Neural crest cell (in vitro differentiated cells): ENCODE results near the gene RGPD4. TPM values are rescaled to one million over a fixed set of nuclear protein-coding genes. Genes with fewer than 3 reads are reported as not detected.
A peak's percentile ranks its signal among the peaks of the same experiment; 100 is the strongest.

Source experiments
- DNase-seq: peaks from one replicate; pipeline ENCODE4 v3.0.0; 2021; ENCODE audit warnings: low read depth, mixed read lengths, low spot score
- H3K27ac Mint-ChIP-seq: one replicate; pipeline ENCODE4 v1.8.0; 2021; ENCODE audit warnings: mild to moderate bottlenecking, mixed read lengths; ENCODE audit not compliant: unreplicated experiment
- H3K27me3 Mint-ChIP-seq: 2 replicates; pipeline ENCODE4 v1.8.0; 2021; ENCODE audit warnings: low read depth, mild to moderate bottlenecking, mixed read lengths
- H3K36me3 Mint-ChIP-seq: 2 replicates; pipeline ENCODE4 v1.8.0; 2021; ENCODE audit warnings: low read depth, mild to moderate bottlenecking, mixed read lengths
- H3K4me1 Mint-ChIP-seq: 2 replicates; pipeline ENCODE4 v1.8.0; 2021; ENCODE audit warnings: mixed read lengths
- H3K4me3 Mint-ChIP-seq: one replicate; pipeline ENCODE4 v1.8.0; 2021; ENCODE audit warnings: mild to moderate bottlenecking, mixed read lengths
- H3K9me3 Mint-ChIP-seq: 2 replicates; pipeline ENCODE4 v1.8.0; 2021; ENCODE audit warnings: mixed read lengths
- CTCF ChIP-seq: fragments of 200-600 bp; sonication (generic); conservative IDR thresholded peaks from 2 replicates; pipeline ENCODE4 v1.5.0; 2021; ENCODE audit warnings: antibody characterized with exemption, mild to moderate bottlenecking
- total RNA-seq: library from RNA; stranded (reverse); gene quantifications from 2 replicates; pipeline ENCODE4 v1.2.1, GENCODE V29; 2021

The RGPD4 gene
- total RNA-seq, 1 donor from 2014 or later: 0.05 TPM

DNA sequence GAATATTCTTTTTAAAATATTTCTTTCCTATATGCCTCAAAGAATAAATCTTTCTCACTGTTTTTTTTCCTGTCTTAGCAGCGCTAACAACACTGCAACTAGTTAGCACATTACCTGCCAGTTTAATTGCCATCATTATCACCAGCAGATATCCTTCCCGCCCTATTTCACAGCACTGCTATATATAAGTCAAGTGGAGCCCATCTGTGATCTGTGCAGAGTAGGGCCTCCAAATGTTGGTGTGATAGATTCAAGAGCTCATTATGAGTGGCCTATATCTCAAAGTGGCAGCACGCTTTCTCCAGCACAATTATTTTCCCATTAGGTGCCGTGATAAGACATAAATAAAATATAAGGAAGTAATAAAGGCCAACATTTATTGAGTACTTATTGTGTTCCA, 19.8 kb upstream of the RGPD4 start:
- no peak for TF ChIP-seq CTCF
- H3K27ac Mint-ChIP-seq: no peak overlapping the region
- H3K27me3 Mint-ChIP-seq: no peaks in the 10 kb centered on the region
- H3K4me3 Mint-ChIP-seq: no peak overlapping the region
- H3K4me1 Mint-ChIP-seq: peaks cover 7% of the 10 kb centered on the region
- H3K36me3 Mint-ChIP-seq: no peaks in the 10 kb centered on the region
- DNase-seq: no peak
- H3K9me3 Mint-ChIP-seq: no peaks in the 10 kb centered on the region

GRCh38 chr2:107807988-107808387, 18.7 kb upstream of the RGPD4 start:
- Mint-ChIP-seq H3K27me3 (no peaks in the 10 kb centered on the region), H3K9me3 (no peaks in the 10 kb centered on the region), H3K36me3 (no peaks in the 10 kb centered on the region), H3K4me3 (no peak overlapping the region), H3K27ac (peak overlapping the region; percentile 86), H3K4me1 (peaks cover 6% of the 10 kb centered on the region)
- DNase-seq: no peak
- TF ChIP-seq CTCF: no peak

GRCh38 chr2:107808959-107809358, 17.7 kb upstream of the RGPD4 start:
- H3K27me3 Mint-ChIP-seq: no peaks in the 10 kb centered on the region
- no peak for TF ChIP-seq CTCF
- H3K4me1 Mint-ChIP-seq: no peaks in the 10 kb centered on the region
- peak overlapping the region; percentile 14 for H3K27ac Mint-ChIP-seq
- no peak overlapping the region for H3K4me3 Mint-ChIP-seq
- no peak for DNase-seq
- no peaks in the 10 kb centered on the region for H3K9me3 Mint-ChIP-seq
- H3K36me3 Mint-ChIP-seq: no peaks in the 10 kb centered on the region

DNA sequence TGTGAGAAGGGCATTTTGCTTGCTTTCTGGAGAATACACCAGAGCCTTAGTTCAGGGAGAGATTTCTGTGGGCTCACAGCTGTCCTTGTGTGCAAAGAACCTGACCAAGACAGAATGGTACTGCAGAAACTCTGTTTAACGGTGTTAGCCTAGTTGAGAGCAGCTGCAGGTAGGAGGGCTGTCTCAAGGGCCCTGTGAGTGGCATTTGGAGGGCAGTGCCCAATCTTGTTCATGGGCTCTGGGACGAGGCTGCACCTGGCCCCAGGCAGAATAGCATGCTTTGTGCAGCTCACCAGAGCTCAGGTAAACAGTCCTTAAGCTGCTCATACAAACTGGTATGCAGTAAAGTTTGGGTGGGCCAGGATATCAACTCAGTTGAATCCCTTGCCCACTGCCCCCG, 16.9 kb upstream of the RGPD4 start:
- no peaks in the 10 kb centered on the region for H3K9me3 Mint-ChIP-seq
- TF ChIP-seq CTCF: no peak
- no peaks in the 10 kb centered on the region for H3K36me3 Mint-ChIP-seq
- H3K4me3 Mint-ChIP-seq: no peak overlapping the region
- H3K27me3 Mint-ChIP-seq: no peaks in the 10 kb centered on the region
- no peak for DNase-seq
- no peak overlapping the region for H3K27ac Mint-ChIP-seq
- no peaks in the 10 kb centered on the region for H3K4me1 Mint-ChIP-seq

DNA sequence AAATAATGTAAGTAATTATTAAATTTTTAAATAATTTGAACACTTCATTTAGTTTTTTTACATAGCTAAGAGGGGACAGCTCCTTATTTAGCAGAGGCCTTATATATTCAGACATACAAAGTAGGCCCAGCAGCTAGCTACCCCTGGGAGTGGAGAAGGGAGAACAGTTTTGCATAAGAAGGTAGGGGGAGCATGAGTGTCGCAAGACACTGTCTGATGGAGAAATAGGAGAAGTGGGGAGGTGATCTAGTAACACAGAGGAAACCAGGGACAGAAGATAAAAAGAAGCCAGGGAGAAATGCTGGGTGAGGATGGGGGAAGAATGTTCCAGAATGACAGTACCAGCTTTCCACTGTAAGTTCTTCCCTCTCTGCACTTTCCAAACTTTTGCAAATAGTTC, 16.0 kb upstream of the RGPD4 start:
- H3K9me3 Mint-ChIP-seq: no peaks in the 10 kb centered on the region
- H3K36me3 Mint-ChIP-seq: no peaks in the 10 kb centered on the region
- H3K27ac Mint-ChIP-seq: no peak overlapping the region
- no peaks in the 10 kb centered on the region for H3K4me1 Mint-ChIP-seq
- H3K4me3 Mint-ChIP-seq: no peak overlapping the region
- no peaks in the 10 kb centered on the region for H3K27me3 Mint-ChIP-seq
- no peak for TF ChIP-seq CTCF
- no peak for DNase-seq

- H3K36me3 Mint-ChIP-seq: no peaks in the 10 kb centered on the region
- no peaks in the 10 kb centered on the region for H3K4me1 Mint-ChIP-seq
- DNase-seq: no peak
- H3K27me3 Mint-ChIP-seq: no peaks in the 10 kb centered on the region
- no peak overlapping the region for H3K27ac Mint-ChIP-seq
- no peak for TF ChIP-seq CTCF
- H3K4me3 Mint-ChIP-seq: no peak overlapping the region
- no peaks in the 10 kb centered on the region for H3K9me3 Mint-ChIP-seq
Observed at GRCh38 chr2:107811411-107811810, 15.3 kb upstream of the RGPD4 start.
